ENCODE measurements around the gene CSMD2.

The CSMD2 gene

DNA sequence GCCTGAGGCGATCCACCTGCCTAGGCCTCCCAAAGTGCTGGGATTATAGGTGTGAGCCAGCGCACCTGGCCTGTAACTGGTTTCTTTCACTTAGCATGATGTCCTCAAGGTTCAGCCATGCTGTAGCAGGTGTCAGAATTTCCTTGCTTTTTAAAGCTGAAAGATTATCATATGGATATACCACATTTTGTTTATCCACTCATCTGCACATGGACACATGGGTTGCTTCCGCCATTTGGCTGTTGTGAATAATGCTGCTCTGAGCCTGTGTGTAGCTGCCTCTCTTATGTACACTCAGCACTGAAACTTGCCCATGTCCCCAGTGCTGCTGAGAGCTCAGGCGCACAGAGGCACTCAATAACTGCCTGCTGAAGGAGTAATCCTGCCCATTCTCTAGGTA, 11.8 kb downstream of the CSMD2 start:
- DNase-seq: no peak

GRCh38 chr1:34149501-34149900, 15.5 kb downstream of the CSMD2 start:
- DNase-seq: no peak

DNA sequence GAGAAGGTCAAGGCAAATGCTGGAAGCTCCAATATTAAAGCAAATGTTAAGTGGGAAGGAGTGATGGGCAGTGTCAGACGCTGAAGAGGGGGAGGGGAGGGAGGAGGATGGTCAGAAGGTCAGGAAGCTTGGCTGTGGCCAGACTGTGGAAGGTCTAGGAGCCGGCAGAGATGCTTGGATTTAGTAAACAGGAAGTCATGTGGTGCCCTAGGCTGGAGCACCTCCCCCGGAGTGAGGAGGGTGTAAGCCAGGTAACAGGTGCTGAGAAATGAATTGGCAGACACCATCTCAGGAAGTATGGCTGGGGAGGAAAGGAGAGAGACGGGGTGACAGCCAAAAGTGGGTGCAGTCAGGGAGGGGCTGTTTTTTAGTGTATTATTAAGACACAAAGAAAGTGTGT, 17.7 kb downstream of the CSMD2 start:
- no peak for DNase-seq

DNA sequence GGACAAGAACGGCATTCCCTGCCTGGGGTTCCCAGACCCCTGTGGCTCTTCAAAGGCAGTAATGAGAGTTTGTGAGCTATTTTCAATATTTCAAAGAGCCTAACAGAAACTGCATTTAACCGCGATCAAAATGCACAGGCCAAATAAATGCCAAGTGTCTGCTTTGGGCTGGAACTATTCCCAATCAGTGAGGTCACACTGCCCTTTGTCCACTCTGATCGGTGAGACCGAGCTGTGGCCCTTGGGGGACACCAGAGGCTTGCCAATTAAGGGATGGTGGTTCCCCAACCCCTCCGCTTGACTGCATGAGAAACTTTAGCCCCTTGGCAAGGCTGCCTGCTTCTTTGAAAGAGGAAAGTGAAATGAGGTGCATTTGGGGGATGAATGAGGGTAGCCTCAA, 20.3 kb downstream of the CSMD2 start:
- DNase-seq: no peak

- no peak for DNase-seq
These were observed 21.1 kb downstream of the CSMD2 start for GRCh38 chr1:34143975-34144374.

GRCh38 chr1:34140011-34140676, 24.9 kb downstream of the CSMD2 start:
- no peak for DNase-seq

DNA sequence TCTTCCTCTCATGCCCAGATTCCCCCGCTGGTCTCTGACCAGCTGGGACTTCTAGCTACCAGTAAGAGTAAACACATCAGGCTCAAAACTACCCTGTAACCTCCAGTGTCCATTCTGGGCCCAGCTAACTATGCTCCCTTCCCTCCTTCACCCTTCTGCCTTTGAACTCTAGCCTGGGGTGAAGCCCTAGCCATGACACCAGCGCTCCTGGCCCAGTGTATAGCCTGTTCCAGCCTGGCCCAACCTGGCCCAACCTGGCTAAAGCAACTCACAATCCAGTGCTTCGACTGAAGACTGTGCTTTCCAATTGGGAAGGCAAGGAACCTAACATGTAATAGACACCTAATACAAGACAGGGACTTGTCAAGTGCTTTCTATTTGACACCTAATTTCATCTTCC, 27.6 kb downstream of the CSMD2 start:
- DNase-seq: no peak

- DNase-seq: no peak
These were observed 32.9 kb downstream of the CSMD2 start for GRCh38 chr1:34132161-34132420.

GRCh38 chr1:34131396-34132160, 33.5 kb downstream of the CSMD2 start:
- no peak for DNase-seq

- no peak for DNase-seq
These were observed 34.7 kb downstream of the CSMD2 start for GRCh38 chr1:34130306-34130705.

- DNase-seq: no peak
These were observed 35.4 kb downstream of the CSMD2 start for GRCh38 chr1:34129630-34130029.

DNA sequence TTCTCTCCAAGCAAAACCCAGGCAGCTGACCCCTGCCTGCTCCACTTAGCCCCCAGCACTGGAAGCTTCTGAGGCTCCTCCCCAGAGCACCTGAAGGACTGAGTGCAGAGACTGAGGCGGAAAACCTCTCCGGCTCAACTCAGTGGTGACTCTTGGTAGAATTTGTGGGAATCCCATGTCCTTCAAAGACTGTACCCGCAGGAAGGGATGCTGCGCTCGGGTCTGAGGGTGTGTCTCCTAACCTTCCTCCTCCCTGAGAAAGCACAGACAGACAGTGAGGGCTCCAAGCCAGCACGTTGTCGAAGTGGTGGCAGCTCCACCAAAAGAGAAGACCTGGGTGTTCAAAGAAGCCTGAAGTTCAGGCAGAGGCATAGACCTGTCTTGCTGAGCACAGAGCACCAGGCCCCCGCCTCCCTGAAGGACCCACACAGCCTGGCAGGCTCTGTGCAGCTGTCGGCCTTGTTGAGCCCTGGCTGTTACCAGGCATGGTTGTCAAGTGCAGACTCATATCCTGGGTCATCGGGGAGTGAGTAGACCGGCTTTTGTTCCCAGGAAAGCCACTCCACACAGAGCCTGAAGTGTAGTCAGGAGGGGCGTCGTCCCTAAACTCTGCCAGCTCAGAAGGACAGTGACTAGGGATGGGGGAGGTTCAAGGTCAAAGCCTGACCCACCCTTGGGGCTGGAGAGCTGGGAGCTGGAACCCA, 36.7 kb downstream of the CSMD2 start:
- no peak for DNase-seq

GRCh38 chr1:34127006-34128000, 37.7 kb downstream of the CSMD2 start:
- DNase-seq: no peak

DNA sequence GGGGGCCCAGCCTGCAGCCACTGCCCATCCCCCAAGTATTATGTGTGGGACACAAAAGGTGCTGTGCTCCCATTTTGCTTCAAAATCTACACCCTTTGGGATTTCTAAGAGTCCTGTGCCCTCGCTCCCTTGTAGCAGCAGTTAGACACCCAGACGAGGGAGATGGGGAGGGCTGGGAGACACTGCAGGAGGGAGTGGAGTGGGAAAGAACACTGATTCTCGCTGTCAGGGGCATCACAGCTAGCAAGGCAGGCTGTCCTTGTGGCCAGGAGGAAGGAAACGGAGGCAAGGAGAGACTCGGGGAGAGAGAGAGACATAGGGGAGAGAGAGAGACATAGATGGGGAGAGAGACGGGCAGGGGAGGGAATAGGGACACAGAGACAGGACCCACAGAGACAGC, 38.5 kb downstream of the CSMD2 start:
- no peak for DNase-seq

GRCh38 chr1:34125721-34126380, 39.2 kb downstream of the CSMD2 start:
- DNase-seq: no peak

GRCh38 chr1:34122080-34122932, 42.7 kb downstream of the CSMD2 start:
- no peak for DNase-seq

DNA sequence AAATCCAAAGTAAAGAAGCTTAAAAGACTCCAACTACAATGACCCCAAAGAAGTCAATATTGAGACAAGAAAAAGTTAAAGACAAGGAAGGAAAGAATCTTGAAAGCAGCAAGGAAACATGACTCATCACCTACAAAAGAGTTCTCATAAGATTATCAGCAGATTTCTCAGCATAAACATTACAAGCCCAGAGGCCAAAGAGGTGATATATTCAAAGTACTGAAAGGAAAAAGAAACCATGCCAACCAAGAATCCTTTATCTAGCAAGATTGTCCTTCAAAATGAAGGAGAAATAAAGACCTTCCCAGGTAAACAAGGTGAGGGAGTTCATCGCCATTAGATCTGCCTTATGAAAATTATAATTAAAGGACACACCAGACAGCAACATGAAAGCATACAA, 49.8 kb downstream of the CSMD2 start:
- no peak for DNase-seq

DNA sequence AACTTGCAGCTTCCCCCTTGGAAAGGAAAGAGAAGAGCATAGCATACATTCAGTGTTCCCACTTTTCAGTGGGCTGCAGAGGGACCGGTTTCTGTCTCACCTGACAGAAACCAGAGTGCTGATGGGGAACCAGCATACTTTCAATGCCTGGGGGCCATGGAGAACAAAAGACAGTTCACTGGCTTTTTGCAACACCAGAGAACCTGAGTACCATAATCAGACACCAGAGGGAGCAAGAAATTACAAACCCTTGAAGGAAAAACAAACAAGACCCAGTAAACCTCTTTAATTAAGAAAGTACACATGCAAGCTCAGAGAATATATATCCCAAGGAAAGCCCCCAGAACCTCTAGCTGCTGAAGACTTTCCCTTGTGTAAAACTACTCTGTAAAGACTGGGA, 51.1 kb downstream of the CSMD2 start:
- DNase-seq: no peak

GRCh38 chr1:34113362-34113761, 51.7 kb downstream of the CSMD2 start:
- no peak for DNase-seq

GRCh38 chr1:34108711-34109110, 56.3 kb downstream of the CSMD2 start:
- DNase-seq: no peak

- DNase-seq: no peak
These were observed 56.8 kb downstream of the CSMD2 start for GRCh38 chr1:34108269-34108668.

DNA sequence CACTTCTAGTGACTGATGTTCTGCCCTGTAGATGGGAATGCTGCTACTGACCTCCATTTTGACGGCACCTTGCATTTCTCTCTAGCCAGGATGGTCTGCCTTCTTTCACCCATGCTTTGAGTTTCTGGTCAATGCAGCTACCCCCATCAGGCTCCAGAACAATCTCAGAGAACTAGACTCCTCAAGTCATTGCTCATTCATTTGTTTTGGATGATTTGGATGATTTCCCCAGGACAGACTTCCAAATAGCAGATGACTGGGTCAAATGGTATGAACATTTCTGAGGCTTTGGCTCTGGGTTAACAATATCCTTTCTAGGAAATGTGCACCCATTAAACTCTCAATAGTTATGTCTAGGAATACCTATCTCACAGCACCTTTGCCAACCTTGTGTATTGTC, 63.9 kb downstream of the CSMD2 start:
- DNase-seq: no peak

All from activated naive CD4-positive, alpha-beta T cell treated with Interleukin-2 at 50 U/mL for 16 hours (primary cell).